Gastrocnemius medialis (tissue), 4 donors: ENCODE measurements around the gene RPUSD3. TPM values are rescaled to one million over a fixed set of nuclear protein-coding genes. Genes with fewer than 3 reads are reported as not detected.

Experiments
- ATAC-seq, 2 donors: fragments of 150-250 bp; one replicate each; pipeline ENCODE4 v1.9.1; 2016
- DNase-seq, 2 donors: peaks; one replicate each; pipeline ENCODE4 v3.0.0-alpha.2; 2019
- H3K27ac ChIP-seq, 4 donors: fragments of 200-600 bp; sonication (generic); 1 replicate in 1 of 4; 2 replicates in 3 of 4; pipeline ENCODE4 v1.5.1; 2016 to 2018; ENCODE audit warnings: mild to moderate bottlenecking in 2 of 4, moderate library complexity in 1 of 4
- H3K27me3 ChIP-seq, 3 donors: fragments of 200-600 bp; sonication (generic) in 2 of 3; 1 replicate in 1 of 3; 2 replicates in 2 of 3; pipeline versions ENCODE4 v1.5.1 to v1.6.0; 2016 to 2019; ENCODE audit warnings: mild to moderate bottlenecking in 1 of 3, moderate library complexity in 1 of 3
- H3K36me3 ChIP-seq, 2 donors: fragments of 200-600 bp; sonication (generic) in 1 of 2; one replicate each; pipeline ENCODE4 v1.5.1; 2017 to 2018
- H3K4me1 ChIP-seq, 2 donors: fragments of 200-600 bp; sonication (generic) in 1 of 2; one replicate each; pipeline ENCODE4 v1.5.1; 2016 to 2017; ENCODE audit warnings: mild to moderate bottlenecking in 2 of 2
- H3K4me3 ChIP-seq, 4 donors: fragments of 200-600 bp; sonication (generic) in 3 of 4; 1 replicate in 1 of 4; 2 replicates in 3 of 4; pipeline ENCODE4 v1.5.1; 2016 to 2019; ENCODE audit warnings: mild to moderate bottlenecking in 2 of 4
- H3K9me3 ChIP-seq, 3 donors: fragments of 200-600 bp; sonication (generic) in 2 of 3; 1 replicate in 1 of 3; 2 replicates in 2 of 3; pipeline ENCODE4 v1.5.1; 2016 to 2019
- CTCF ChIP-seq, 5 experiments: fragments of 450-650 bp in 3 of 5; fragments of 200-600 bp in 2 of 5; sonication (generic) in 2 of 5; IDR thresholded peaks in 4 of 5; conservative IDR thresholded peaks in 1 of 5; 1 replicate in 4 of 5; 2 replicates in 1 of 5; pipeline ENCODE4 v1.5.1; 2016 to 2019; ENCODE audit warnings: antibody characterized with exemption in 5 of 5, mild to moderate bottlenecking in 3 of 5, moderate library complexity in 3 of 5
- POLR2A ChIP-seq, 2 donors: fragments of 450-650 bp; IDR thresholded peaks; one replicate each; pipeline ENCODE4 v1.6.1; 2017; ENCODE audit warnings: antibody characterized with exemption in 2 of 2, mild to moderate bottlenecking in 2 of 2, moderate library complexity in 2 of 2
- in situ Hi-C, 4 donors: fragments of 200-750 bp; cut with MboI; loops; one replicate each; pipeline versions ENCODE4 v1.15.0 to v1.8.0; 2017; ENCODE audit warnings: low sequenced_read_pairs in 4 of 4
- intact Hi-C: fragments of 100-400 bp; cut with DNase I; formaldehyde crosslinking; loops from one replicate; pipeline ENCODE4 v1.15.1; 2023; ENCODE audit warnings: low total_unique reads
- total RNA-seq, 4 donors: library from RNA; depleted of rRNA; stranded (reverse); fragments of >200 nt; gene quantifications; one replicate each; pipeline versions ENCODE4 v1.1.0 to v1.2.3, GENCODE V29; 2016

RPUSD3 gene
- total RNA-seq, 4 donors from 2014 or later, result 72.7 to 96.7 (median 75.5) TPM

GRCh38 chr3:9808345-9809037 lies 35.3 kb downstream of the RPUSD3 start:
- H3K4me3 ChIP-seq, result no peak overlapping the region
- TF ChIP-seq POLR2A (IDR thresholded peaks at IDR 0.05) (no peak), CTCF (IDR thresholded peaks at IDR 0.05 in 4 of 5, conservative IDR thresholded peaks at IDR 0.05 in 1 of 5) (peak in 1 of 5 experiments; percentile 5)
- intact Hi-C loops, result no loop called here
- H3K9me3 ChIP-seq, result no peaks in the 10 kb centered on the region
- H3K27ac ChIP-seq, result peak overlapping the region; percentile 82 to 95 (median 88)
- peaks cover 20 to 26% of the 10 kb centered on the region in 2 donors for H3K4me1 ChIP-seq
- peak in 1 of 2 donors; percentile 55 for DNase-seq
- in situ Hi-C loops, result no loop called here
- peak in 1 of 2 donors; percentile 54 for ATAC-seq
- H3K36me3 ChIP-seq, result peaks cover 0 to 37% of the 10 kb centered on the region in 2 donors
- H3K27me3 ChIP-seq, result no peaks in the 10 kb centered on the region

GRCh38 chr3:9807981-9808344 lies 35.8 kb downstream of the RPUSD3 start:
- TF ChIP-seq CTCF (IDR thresholded peaks at IDR 0.05 in 4 of 5, conservative IDR thresholded peaks at IDR 0.05 in 1 of 5) (no peak), POLR2A (IDR thresholded peaks at IDR 0.05) (no peak)
- intact Hi-C loops (no loop called here), in situ Hi-C loops (no loop called here)
- peaks cover 24 to 30% of the 10 kb centered on the region in 2 donors for H3K4me1 ChIP-seq
- no peak overlapping the region for H3K4me3 ChIP-seq
- H3K27ac ChIP-seq, result peak overlapping the region; percentile 82 to 95 (median 88)
- peaks cover 0 to 41% of the 10 kb centered on the region in 2 donors for H3K36me3 ChIP-seq
- no peaks in the 10 kb centered on the region for H3K9me3 ChIP-seq
- no peaks in the 10 kb centered on the region for H3K27me3 ChIP-seq
- ATAC-seq (no peak), DNase-seq (no peak)

- Histone ChIP-seq H3K4me3 (no peak overlapping the region), H3K9me3 (no peaks in the 10 kb centered on the region), H3K4me1 (peaks cover 24 to 30% of the 10 kb centered on the region in 2 donors), H3K36me3 (peaks cover 0 to 46% of the 10 kb centered on the region in 2 donors), H3K27ac (peak overlapping the region in 2 of 4 donors; percentile 45 to 87), H3K27me3 (no peaks in the 10 kb centered on the region)
- TF ChIP-seq CTCF (IDR thresholded peaks at IDR 0.05 in 4 of 5, conservative IDR thresholded peaks at IDR 0.05 in 1 of 5), result no peak
- no peak for TF ChIP-seq POLR2A (IDR thresholded peaks at IDR 0.05)
- in situ Hi-C loops (no loop called here), intact Hi-C loops (no loop called here)
- DNase-seq, result no peak
- ATAC-seq, result no peak
Measured at GRCh38 chr3:9806688-9807589, 36.9 kb downstream of the RPUSD3 start.

- H3K4me1 ChIP-seq, result peaks cover 22 to 28% of the 10 kb centered on the region in 2 donors
- H3K36me3 ChIP-seq, result peaks cover 0 to 54% of the 10 kb centered on the region in 2 donors
- no peak overlapping the region for H3K4me3 ChIP-seq
- no peak overlapping the region for H3K27ac ChIP-seq
- intact Hi-C loops, result no loop called here
- DNase-seq (no peak), ATAC-seq (no peak)
- H3K27me3 ChIP-seq, result no peaks in the 10 kb centered on the region
- in situ Hi-C loops, result no loop called here
- H3K9me3 ChIP-seq, result no peaks in the 10 kb centered on the region
- TF ChIP-seq POLR2A (IDR thresholded peaks at IDR 0.05) (no peak), CTCF (IDR thresholded peaks at IDR 0.05 in 4 of 5, conservative IDR thresholded peaks at IDR 0.05 in 1 of 5) (no peak)
Measured at GRCh38 chr3:9806137-9806536, 37.7 kb downstream of the RPUSD3 start.
